Measurements from ENCODE around the gene AFAP1L2.

AFAP1L2 gene

DNA sequence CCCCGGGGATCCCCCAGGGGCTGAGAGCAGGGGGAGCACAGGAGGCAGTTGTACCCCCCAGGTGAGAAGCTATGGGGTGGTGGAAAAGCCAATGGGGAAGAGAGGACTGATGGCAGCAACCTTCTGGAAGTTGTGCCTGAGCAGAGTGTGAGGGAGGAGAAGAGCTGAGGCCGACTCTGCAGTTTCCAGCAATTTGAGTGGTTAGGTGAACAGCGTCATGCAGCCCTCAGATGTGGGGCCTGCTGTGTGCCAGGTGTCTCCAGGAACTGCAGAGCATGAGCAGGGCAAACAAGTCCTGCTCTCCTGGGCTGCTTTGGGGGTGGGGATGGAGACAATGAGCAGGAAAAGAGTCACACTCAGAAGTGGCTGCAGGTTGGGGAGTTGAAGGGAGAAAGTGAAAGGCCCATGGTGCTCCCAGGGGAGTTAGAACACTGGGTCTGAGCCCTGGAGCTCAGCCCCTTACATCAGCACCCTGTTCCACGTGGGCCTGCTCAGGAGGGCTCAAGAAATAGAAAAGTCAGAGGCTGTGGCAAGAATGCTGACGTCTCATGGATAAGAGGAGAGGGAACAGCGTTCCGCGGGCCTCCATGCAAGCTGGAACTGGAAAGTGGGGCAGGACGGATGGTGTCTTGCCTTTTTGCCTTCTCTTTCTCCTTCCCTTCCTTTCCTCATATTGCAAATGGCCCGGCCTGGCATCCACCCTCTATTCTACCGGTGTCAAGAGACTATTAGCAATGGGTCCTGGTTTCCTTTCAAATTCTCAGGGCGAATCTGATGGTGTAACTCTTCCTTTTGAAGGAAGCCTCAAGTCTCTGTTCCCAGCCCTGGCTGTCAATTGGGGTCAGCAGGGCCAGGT lies 4.0 kb upstream of the AFAP1L2 start:
- DNase-seq = no peak

DNA sequence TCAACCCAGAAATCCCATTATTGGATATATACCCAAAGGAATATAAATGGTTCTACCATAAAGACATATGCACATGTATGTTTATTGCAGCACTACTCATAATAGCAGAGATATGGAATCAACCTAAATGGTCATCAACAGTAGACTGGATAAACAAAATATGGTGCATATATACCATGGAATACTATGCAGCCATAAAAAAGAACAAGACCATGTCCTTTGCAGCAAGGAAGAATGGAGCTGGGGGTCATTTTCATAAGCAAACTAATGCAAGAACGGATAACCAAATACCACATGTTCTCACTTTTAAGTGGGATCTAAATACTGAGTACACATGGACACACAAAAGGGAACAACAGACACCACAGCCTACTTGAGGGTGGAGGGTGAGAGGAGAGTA lies 2.2 kb upstream of the AFAP1L2 start:
- no peak for DNase-seq

DNA sequence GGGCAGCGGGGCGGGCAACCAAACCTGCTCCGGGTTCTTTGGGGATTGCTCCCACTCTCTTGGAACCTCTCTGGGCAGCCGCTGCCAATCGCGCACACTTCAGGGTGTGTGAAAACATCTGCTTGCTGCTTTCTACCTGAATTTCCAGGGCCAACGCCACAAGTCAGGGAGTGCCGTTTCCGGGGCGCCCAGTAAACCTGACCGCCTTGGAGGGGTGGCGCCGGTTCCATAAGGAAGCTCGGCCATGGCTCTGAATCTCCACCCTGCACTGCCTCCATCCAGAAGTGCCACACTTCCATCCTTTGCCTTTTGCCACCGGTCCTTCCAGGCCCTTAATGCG lies 679 bp upstream of the AFAP1L2 start:
- DNase-seq = no peak

DNA sequence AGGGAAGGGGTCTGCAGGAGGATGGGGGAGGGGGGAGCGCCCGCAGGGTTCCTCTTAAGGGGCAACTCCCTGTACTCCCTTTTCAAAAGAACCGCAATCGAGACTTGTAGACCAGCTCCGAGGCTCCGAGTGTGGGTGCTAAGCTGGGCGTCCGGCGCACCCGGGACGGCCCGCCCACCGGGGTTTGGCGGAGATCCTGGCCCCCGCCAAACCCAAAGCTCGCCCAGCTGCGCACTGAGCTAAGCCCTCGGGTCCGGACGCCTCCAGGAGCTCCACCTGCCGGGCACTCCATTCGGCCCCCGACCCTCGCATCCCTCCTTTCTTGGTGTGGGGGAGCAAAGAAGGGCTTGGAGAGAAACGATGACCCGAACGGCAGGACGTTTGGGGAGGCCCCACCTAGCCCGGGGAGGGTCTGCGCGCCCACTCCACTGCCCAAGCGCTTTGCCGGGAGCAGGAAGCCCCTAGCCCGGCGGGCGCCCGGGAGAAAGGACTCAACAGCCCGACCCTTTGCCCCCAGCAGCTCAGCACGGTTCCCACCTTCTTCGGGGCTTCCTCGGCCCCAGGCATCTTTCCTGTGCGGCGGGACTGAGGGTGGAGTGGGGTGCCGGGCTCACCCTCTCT lies 651 bp downstream of the AFAP1L2 start:
- no peak for DNase-seq

DNA sequence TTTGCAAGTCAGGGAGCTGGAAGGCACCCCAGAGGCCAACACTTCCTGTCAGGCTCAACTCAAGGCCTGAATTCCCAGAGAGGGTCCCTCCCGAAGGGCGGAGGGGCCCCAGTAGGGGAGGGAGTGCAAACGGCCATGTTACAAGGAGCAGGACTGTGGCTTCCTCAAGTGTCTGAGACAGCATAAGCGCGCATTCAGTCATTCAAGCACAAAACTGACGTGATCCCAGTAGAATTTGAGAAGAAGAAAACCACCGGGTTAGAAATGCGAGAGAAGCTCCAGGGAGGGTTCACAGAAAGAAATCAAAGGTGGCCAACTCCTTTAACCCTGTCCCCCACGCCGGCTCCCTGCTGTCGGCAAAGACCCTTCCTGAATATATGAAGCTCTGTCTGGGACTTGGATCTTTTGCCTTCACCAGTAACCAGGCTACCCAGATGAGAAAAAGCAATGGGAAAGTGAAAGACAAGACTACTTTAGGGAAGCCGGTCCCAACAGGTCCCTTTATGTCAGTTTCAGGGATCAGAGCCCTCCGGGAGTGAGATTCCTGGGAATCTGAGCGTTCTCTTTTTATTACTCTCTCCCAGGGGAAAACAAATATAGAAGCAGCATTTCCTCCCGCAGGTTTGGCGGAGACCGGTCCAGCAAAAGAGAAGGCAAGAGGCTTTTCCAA lies 1.3 kb downstream of the AFAP1L2 start:
- DNase-seq = no peak

DNA sequence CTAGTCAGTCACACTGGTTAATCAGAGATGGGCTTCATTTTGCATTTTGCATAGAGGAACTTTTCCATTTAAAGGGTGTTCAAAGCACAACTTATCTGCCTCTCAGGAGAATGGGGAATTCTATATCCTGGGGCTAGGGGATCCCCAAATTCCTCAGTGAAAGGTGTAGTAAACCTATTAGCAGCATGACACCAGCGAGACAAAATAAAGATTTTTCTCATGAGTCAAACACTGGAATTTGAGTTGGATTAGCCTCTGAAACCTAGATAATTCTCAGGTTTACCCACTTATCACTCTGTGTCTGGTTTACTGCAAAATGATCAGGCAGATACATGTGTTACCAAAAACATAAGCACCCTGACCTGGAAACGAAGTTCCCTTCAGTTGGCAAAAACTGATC lies 2.1 kb downstream of the AFAP1L2 start:
- no peak for DNase-seq

DNA sequence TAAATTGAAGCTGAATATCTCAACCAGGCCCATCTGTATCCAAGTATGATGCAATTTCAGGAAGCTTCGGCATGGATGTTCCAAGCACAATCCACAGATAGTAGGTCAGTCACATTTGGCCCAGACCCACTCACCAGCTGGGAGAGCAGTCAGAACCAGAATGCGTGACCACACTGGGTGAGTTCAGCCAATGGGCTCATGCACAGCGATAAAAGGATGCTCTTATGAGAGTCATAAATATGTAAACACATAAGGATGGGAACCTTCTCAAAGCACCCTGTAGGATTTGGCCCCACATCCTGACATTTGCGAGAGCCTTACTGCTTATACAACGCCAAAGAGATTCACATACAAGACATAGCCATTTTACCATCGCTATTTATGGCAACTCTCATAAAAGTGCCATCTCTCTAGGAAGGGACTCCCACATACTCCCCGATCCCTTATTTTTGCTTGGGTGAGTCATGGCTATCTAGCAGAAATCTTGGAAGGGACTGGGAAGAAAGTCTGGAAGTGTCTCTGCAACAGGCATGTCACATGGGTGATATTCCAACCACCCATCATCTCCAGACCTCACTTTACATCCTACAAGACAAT lies 3.0 kb downstream of the AFAP1L2 start:
- no peak for DNase-seq

DNA sequence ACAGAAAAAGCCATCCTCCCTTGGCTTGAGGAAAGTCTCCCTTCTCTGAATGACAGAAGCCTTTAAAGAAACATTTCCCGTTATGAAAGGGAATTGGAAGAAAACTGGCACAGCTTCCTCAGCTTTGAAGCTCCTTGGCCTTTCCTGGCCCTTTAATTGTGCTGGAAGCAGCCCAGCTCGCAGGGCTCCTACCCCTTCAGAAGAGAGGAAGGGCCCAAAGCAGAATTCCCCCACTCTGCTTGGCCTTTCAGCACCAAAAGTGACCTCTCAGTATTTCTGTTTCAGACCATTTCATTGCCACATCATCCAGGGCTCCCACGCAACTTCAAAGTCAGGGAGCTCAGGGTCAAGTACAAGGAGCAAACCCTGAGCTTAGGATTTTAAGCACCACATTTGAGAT lies 4.2 kb downstream of the AFAP1L2 start:
- no peak for DNase-seq

DNA sequence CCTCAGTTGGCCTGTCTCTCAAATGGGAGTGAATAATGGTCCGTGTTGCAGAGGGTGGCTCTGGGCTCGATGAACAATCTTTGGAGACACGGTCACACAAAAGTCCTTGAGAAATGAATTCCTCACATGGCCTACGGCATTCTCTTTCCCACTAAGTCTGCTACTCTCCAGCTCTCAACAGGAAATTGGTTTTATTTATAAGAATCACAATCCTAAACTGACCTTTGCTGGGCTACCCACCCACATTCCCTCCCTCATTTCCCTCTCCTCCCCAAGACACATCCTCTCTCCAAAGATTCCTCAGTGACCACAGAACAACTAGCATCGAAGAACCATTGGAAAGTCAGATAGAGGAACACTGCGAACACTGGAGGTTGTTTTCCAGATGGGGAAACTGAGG lies 4.7 kb downstream of the AFAP1L2 start:
- no peak for DNase-seq

DNA sequence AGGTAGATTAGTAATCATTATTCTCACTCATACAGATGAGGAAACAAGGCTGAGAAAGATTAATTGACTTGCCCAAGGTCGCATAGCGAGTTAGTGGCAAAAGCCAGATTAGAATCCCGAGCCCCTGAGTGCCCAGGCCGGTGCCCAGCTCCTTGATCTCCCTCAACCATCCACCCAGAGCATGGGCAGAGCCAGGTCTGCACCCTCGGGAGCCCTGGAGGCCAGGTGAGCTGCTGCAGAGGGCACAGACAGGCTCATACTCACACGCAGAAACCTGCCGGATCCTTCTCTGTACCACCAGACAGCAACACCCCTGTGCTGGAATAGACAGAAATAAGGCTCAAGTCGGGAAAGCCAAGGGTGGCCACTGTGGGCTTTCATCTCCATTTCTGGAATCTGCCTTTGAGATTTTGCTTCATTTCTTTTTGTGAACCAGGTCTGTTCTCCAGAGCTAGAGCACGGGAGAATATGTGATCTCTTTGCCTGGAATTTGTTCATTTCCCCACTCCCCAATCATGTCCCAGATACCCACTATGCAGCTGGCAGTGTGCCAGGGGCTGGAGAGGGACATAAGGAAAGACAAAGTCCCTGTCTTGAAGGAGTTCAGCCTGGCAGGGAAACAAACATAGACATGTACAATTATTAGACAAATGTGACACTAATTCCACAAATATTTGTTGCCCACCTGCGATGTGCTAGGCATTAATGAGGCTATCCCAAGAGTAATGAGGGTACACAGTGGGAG lies 5.5 kb downstream of the AFAP1L2 start:
- no peak for DNase-seq

DNA sequence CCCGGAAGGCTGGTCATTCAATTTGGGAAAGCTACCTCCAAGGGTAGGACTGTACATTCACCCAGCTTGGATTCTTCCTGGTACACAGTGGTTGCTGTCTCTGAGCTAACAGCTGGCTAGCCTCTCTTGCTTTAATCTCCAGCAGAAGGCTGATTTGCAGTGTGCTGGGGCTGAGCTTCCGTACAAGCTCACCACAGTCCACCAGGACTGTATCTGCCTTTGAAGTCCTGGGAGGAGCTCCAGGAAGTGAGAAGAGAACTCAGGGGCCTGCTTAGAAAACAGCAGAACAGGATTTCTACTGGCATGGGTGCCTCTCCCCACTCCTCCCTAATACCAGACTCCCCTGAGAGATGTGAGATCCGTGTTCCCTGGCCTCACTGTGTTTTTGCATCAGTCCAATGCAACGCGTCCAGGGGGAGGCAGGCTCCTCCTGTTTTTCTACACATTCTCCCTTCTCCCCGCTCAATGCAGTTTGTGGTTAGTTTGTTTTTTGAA lies 6.6 kb downstream of the AFAP1L2 start:
- no peak for DNase-seq

DNA sequence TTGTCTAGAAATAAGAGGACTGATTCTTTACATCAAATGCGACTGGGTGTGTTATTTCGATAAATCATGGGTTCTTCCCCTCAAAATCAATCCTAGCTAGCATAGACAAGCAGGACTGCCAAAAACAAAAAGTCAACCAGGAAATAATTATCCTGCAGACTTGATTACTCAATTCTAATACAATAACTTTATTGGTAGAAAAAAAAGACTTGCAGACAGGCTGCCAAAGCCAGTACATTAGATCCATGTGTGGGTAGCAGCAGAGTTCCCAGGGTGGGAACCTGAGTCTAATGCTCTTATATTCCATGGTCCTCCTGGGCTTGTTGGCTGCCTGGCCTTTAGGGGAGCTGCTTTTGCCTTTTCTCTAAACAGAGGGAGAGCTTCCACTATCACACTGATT lies 7.8 kb downstream of the AFAP1L2 start:
- DNase-seq = no peak

DNA sequence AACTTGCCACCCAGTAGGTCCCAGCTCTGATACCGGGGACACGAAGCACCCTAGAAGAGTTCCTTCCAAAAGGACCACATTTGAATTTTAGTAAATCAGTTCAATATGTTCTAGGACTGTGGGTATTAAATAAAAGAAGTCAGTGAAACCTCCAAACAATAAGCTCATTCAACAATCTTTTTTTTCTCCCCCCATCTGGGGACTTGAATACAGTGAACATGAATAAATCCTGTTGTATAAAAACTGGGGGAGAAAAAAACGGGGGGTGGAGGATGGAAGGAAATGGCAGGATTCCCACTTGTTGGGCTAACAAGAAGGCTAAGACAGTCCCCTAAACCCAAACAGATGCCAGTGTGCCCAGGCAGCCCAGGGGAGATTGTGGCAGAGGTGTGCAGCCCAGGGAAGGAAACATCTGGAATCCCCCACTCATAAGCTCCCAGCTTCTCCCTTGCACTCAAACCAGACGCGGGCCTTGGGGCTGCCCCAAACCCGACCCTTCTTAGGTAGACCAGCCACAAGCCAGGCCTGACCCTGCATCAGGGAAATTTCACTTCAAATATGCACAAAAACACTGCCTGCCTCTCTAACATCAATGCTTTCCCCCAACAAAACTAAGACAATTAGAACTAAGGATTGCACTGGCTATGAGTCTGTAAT lies 8.8 kb downstream of the AFAP1L2 start:
- no peak for DNase-seq

DNA sequence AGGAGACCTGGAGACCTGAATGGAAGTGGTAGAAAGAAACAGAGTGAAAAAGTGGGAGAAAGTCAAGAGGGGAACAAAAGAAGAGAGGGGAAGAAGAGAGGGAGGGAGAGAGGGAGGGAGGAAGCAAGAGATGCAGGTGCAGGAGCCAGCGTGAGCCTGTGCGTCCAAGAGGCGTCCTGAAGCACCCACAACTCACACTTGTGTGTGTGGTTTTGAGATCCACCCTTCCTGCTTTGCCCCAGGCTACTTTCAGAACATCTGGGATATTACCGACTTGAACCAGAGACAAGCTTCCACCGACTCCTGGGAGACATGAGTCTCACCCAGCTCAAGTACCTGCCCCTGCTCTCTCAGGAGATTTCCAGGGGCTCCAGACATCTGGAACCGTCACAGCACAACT lies 9.8 kb downstream of the AFAP1L2 start:
- no peak for DNase-seq

DNA sequence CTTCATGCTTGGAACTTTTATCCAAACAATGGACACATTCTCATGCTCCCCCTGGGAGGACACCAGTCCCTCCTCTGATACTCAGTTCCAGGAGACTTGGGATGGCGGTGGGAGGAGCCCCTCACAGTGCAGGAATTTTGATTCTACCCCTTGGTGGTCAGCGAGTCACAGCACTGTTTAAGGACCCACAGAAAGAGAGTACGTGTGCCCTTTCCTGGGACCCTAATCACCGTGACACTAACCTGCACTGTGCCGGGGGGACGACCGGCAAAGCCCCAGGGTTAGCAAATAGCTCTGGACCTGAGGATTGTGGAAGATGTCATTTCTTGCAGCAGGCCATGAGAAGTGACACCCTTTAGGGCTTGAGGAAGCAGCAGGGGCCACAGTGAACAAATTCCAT lies 10.4 kb downstream of the AFAP1L2 start:
- no peak for DNase-seq

DNA sequence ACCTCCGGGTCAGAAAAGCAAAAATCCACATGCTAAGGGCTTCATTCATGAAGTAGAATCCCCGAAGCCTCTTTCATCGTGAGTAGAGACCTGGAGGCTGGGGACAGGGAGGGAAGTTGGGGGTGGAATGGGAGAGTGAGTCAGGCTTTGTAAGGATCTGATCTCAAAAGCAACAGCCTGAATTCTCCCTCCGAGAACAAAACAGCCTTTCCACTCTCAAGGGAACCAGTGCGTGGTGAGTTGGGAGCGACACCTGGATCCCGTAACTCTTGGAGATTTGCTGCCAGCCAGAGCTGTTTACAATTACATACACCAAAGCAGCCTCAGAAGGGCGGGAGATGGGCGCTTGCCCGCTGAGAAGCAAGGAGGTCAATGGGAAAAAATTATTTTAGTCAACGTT lies 10.8 kb downstream of the AFAP1L2 start:
- DNase-seq = no peak

DNA sequence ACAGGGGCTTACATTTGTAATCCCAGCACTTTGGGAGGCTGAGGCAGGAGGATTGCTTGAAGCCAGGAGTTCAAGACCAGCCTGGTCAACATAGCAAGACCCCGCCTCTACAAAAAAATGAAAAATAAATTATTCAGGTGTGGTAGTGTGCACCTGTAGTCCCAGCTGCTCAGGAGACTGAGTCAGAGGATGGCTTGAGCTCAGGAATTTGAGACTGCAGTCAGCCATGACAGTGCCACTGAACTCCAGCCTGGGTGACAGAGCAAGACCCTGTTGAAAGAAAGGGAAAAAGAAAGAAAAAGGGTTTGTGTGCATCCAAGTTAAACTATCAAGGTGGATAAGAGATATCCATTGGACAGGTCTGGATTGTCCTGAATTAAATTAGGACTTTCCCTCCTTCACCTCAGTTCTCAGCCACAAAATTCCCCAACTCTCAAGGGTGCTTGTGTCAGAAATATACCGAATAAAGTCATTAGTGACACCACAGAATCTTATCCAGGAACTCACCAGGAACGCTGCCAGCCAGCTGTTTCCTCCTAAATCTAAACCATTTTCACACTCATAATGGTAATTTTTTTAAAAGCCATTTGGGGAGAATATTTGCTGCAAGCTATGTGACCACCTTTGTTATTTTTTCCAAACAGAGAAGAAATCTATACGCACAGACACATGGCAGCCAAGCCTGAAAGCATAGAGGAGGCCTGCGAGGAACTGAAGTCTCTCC lies 12.0 kb downstream of the AFAP1L2 start:
- DNase-seq = no peak

DNA sequence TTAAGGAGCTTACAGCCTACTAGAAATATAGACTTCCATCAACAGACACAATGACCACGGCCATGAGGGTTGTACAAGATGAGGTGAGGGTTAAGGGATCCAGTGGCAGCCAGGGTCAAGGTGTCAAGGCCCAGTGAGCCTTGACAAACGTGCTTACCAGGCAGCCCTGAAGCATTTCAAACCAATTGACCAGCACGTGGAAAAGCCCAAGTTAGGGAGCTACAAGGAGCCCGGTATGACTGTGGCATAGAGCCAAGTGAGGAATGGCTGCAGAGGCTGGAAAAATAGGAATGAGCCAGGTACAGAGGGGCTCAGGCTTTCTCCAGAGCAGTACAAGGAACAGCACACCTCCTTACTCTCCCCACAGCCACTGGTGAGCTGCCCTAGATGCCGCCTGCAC lies 12.7 kb downstream of the AFAP1L2 start:
- no peak for DNase-seq

DNA sequence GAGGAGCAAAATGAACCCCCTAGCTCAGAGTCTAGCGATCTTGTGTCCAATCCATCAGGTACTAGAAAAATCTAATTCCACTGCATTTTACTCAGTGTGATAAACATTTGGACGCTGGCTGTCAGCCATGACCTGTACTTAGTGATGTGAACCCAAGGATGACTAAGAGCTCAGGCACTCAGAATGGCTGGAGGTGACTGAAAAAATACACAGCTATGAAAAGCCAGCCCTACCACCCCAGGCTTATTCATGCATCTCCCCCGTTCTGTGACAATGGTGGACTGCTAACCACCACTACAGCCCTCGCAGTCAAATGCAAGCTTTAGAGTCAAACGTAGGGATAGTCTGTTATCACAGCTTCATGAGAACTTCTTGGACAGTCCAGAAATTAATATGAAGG lies 14.9 kb downstream of the AFAP1L2 start:
- no peak for DNase-seq

DNA sequence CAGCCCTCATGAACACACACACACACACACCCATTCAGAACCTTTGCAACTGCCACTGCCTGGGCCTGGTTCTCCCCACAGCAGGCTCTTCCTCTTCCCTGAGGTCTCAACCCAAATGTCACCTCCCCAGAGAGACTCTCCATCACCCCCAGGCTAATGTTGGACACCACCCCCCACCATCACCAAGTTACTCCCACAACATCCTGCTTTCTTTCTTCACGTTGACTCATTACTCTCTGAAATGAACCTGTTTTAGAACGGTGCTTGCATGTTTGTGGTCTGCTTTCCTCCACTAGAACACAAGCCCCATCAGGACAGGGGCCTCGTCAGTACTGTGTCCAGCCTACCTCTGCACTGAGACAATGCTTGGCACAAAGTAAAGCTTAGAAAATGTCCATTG lies 16.0 kb downstream of the AFAP1L2 start:
- DNase-seq = no peak

DNA sequence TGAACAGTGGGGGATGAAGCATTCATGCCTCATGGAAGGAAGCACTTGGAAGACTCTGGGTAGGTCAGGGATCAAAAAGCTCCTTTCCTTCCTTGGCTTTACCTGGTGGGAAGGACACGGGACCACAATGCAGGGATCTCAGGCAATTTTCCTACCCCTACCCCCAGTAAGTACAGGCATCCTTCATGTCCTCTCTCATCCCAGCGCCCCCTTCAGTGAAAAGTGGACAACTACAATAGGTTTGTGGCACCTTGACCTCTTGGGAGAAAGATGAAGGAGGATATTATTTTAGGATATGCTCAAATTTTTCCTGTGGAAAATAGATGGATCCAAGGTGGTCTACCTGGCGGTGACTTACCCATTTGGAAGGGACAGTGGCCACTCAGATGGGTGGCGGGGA lies 16.5 kb downstream of the AFAP1L2 start:
- DNase-seq = no peak

DNA sequence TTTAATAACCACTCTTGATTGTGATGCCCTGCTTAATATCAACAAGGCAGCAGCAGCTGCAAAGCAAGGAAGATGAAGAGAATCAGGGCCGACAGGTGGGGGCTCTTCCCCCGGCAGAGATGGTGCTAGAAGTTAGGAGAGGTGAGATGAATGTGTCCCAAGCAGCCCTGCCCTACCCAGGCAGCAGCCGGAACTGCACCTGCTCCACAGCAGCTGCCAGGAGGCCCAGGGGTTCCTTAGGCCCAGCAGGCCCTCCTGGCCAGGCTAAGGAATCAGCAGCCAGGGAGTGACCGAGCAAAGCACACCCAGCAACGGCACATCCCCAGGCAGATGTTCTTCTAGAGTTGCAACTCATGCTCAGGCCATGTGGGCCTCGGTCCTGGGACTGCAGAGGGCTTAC lies 17.9 kb downstream of the AFAP1L2 start:
- DNase-seq = no peak
